KMS-11 (cell line): ENCODE data around the gene ZNF821.

Source experiments
- H2AFZ ChIP-seq: fragments of 200-600 bp; sonication (generic); 2 replicates; pipeline ENCODE4 v1.6.1; 2016; ENCODE audit warnings: antibody characterized with exemption, mixed run types, low read depth
- H3K27ac ChIP-seq: fragments of 200-600 bp; sonication (generic); 2 replicates; pipeline ENCODE4 v1.6.1; 2016; ENCODE audit warnings: mild to moderate bottlenecking, mixed run types
- H3K27me3 ChIP-seq: fragments of 200-600 bp; sonication (generic); 2 replicates; pipeline ENCODE4 v1.6.1; 2017; ENCODE audit warnings: mild to moderate bottlenecking, low read depth, mixed run types, moderate library complexity; ENCODE audit not compliant: insufficient read depth
- H3K36me3 ChIP-seq: fragments of 200-600 bp; sonication (generic); 2 replicates; pipeline ENCODE4 v1.6.1; 2017; ENCODE audit warnings: mild to moderate bottlenecking, mixed run types; ENCODE audit not compliant: insufficient read depth
- H3K4me1 ChIP-seq: fragments of 200-600 bp; sonication (generic); 2 replicates; pipeline ENCODE4 v1.6.1; 2016; ENCODE audit warnings: mild to moderate bottlenecking, low read depth, mixed run types; ENCODE audit not compliant: poor library complexity, severe bottlenecking
- H3K4me2 ChIP-seq: fragments of 200-600 bp; sonication (generic); 2 replicates; pipeline ENCODE4 v1.7.0; 2016; ENCODE audit warnings: mild to moderate bottlenecking, mixed run types
- H3K4me3 ChIP-seq: fragments of 200-600 bp; sonication (generic); IDR thresholded peaks from 2 replicates; pipeline ENCODE4 v1.6.1; 2017; ENCODE audit warnings: low read depth, low read length, mixed read lengths; ENCODE audit not compliant: insufficient read depth
- H3K79me2 ChIP-seq: fragments of 200-600 bp; sonication (generic); 2 replicates; pipeline ENCODE4 v1.6.1; 2016; ENCODE audit warnings: low read depth, mixed run types; ENCODE audit not compliant: insufficient read depth
- H3K9ac ChIP-seq: fragments of 200-600 bp; sonication (generic); 2 replicates; pipeline ENCODE4 v1.6.1; 2016; ENCODE audit warnings: mild to moderate bottlenecking, mixed run types
- H4K20me1 ChIP-seq: fragments of 200-600 bp; sonication (generic); 2 replicates; pipeline ENCODE4 v1.6.1; 2016; ENCODE audit warnings: mild to moderate bottlenecking, mixed run types; ENCODE audit not compliant: insufficient read depth
- TF ChIP-seq, protein P1 (sequence below): fragments of 200-600 bp; sonication (generic); conservative IDR thresholded peaks from 2 replicates; pipeline ENCODE4 v1.6.1; 2017; ENCODE audit warnings: low read depth, mild to moderate bottlenecking, antibody characterized with exemption, low read length, moderate library complexity, mixed read lengths

The ZNF821 gene

DNA sequence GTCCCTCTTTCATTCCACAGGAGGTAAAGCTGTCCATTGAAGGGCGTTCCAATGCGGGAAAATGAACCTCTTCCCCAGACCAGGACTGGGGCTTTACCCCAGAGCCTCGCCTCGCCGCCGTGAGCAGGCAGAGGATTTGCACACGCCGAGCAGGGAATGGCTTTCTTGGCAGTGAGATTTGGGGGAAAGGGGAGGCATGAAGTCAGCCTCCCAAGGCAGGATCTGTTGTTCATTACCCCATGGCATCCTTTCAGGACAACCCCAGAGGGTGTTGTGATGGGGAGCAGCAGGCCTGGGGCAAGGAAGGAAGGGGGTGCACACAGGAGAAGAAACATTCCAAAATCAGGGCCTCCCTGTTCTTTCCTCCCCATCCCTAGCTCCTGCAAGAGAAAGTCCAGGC lies 32.2 kb downstream of the ZNF821 start:
- H4K20me1 ChIP-seq, result no peaks in the 10 kb centered on the region
- H3K79me2 ChIP-seq, result peaks cover 26% of the 10 kb centered on the region
- H3K36me3 ChIP-seq, result peaks cover 4% of the 10 kb centered on the region; the same call in 1 of the 2 replicates
- no peaks in the 10 kb centered on the region for H3K27me3 ChIP-seq
- TF ChIP-seq, protein P1, sequence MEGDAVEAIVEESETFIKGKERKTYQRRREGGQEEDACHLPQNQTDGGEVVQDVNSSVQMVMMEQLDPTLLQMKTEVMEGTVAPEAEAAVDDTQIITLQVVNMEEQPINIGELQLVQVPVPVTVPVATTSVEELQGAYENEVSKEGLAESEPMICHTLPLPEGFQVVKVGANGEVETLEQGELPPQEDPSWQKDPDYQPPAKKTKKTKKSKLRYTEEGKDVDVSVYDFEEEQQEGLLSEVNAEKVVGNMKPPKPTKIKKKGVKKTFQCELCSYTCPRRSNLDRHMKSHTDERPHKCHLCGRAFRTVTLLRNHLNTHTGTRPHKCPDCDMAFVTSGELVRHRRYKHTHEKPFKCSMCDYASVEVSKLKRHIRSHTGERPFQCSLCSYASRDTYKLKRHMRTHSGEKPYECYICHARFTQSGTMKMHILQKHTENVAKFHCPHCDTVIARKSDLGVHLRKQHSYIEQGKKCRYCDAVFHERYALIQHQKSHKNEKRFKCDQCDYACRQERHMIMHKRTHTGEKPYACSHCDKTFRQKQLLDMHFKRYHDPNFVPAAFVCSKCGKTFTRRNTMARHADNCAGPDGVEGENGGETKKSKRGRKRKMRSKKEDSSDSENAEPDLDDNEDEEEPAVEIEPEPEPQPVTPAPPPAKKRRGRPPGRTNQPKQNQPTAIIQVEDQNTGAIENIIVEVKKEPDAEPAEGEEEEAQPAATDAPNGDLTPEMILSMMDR, result no peak
- no peak overlapping the region for H3K27ac ChIP-seq
- H3K4me3 ChIP-seq, result no peak overlapping the region
- H3K9ac ChIP-seq, result no peak overlapping the region
- H2AFZ ChIP-seq, result no peak overlapping the region
- peaks cover 38% of the 10 kb centered on the region for H3K4me1 ChIP-seq
- no peak overlapping the region for H3K4me2 ChIP-seq

DNA sequence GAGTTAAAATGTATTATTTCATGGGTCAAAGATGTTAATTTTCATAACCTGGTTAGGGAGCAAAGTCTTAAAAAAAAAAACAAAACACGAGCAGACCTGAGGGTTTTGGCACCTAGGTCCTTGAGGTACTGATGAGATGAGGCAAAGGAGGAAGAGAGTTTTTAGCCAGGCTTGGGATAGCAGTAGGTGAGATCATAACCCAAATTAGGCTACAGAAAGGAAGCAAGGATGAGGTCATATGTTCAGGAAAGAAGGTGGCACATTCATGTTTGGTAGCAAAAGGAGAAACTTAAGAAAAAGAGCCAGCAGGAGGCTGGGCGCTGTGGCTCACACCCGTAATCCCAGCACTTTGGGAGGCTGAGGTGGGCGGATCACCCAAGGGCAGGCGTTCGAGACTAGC lies 35.4 kb downstream of the ZNF821 start:
- H3K27me3 ChIP-seq, result no peaks in the 10 kb centered on the region
- no peak overlapping the region for H3K4me3 ChIP-seq
- no peak overlapping the region for H3K27ac ChIP-seq
- peaks cover 4% of the 10 kb centered on the region; the same call in 1 of the 2 replicates for H3K36me3 ChIP-seq
- H3K4me1 ChIP-seq, result peaks cover 38% of the 10 kb centered on the region
- H3K79me2 ChIP-seq, result peaks cover 29% of the 10 kb centered on the region
- TF ChIP-seq, protein P1, result no peak
- H3K4me2 ChIP-seq, result no peak overlapping the region
- no peak overlapping the region for H3K9ac ChIP-seq
- H4K20me1 ChIP-seq, result no peaks in the 10 kb centered on the region
- H2AFZ ChIP-seq, result no peak overlapping the region

- peak overlapping the region; percentile 47; the same call in 1 of the 2 replicates for H3K27ac ChIP-seq
- no peaks in the 10 kb centered on the region for H3K27me3 ChIP-seq
- peaks cover 22% of the 10 kb centered on the region for H3K4me1 ChIP-seq
- peaks cover 29% of the 10 kb centered on the region for H3K79me2 ChIP-seq
- peak overlapping the region; percentile 75 for H3K4me2 ChIP-seq
- no peak overlapping the region for H2AFZ ChIP-seq
- no peaks in the 10 kb centered on the region for H4K20me1 ChIP-seq
- H3K4me3 ChIP-seq, result no peak overlapping the region
- peaks cover 4% of the 10 kb centered on the region; the same call in 1 of the 2 replicates for H3K36me3 ChIP-seq
- TF ChIP-seq, protein P1, result no peak
- 0 out of 2 replicates have a peak overlapping the region, but pooled peaks have one; percentile 75 for H3K9ac ChIP-seq
Measured at GRCh38 chr16:71847096-71847495, 36.9 kb downstream of the ZNF821 start.

DNA sequence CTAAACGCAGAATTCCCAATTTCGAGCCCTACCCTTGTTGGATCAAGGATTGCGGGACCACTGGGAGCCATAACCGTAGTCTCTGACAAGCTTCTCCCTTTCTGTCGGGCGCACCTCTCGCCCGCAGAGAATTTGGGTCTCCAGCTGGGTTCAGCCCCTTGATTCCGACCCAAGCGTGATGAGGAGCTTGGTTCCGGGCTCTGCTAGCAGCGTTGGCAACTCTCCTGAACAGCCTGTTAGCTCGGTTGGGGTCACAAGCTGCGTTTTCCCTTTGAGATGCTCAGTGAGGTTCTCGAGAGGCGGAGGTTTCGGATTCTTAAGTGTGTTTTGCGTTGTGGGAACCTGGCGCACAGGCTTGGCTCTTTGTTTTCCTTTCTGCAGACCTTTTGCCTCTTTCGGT lies 37.6 kb downstream of the ZNF821 start:
- peak overlapping the region; percentile 82 for H2AFZ ChIP-seq
- H3K36me3 ChIP-seq, result peaks cover 4% of the 10 kb centered on the region; the same call in 1 of the 2 replicates
- peak overlapping the region; percentile 47; the same call in 1 of the 2 replicates for H3K27ac ChIP-seq
- TF ChIP-seq, protein P1, result no peak
- H3K79me2 ChIP-seq, result peaks cover 29% of the 10 kb centered on the region
- no peaks in the 10 kb centered on the region for H4K20me1 ChIP-seq
- H3K4me1 ChIP-seq, result peaks cover 19% of the 10 kb centered on the region
- no peak overlapping the region for H3K4me3 ChIP-seq
- H3K4me2 ChIP-seq, result peak overlapping the region; percentile 75
- no peaks in the 10 kb centered on the region for H3K27me3 ChIP-seq
- peak overlapping the region; percentile 75 for H3K9ac ChIP-seq
